GM12873 (cell line): Measurements from ENCODE around the gene CYCS.

ENCODE experiments used
- TF ChIP-seq, protein P1 (sequence below): IDR thresholded peaks from 2 replicates; pipeline ENCODE4 v1.5.1; 2012; ENCODE audit warnings: low read depth, mild to moderate bottlenecking, moderate library complexity, low read length, control low read depth; ENCODE audit not compliant: insufficient read depth; ENCODE audit errors: missing control alignments

Gene CYCS

DNA sequence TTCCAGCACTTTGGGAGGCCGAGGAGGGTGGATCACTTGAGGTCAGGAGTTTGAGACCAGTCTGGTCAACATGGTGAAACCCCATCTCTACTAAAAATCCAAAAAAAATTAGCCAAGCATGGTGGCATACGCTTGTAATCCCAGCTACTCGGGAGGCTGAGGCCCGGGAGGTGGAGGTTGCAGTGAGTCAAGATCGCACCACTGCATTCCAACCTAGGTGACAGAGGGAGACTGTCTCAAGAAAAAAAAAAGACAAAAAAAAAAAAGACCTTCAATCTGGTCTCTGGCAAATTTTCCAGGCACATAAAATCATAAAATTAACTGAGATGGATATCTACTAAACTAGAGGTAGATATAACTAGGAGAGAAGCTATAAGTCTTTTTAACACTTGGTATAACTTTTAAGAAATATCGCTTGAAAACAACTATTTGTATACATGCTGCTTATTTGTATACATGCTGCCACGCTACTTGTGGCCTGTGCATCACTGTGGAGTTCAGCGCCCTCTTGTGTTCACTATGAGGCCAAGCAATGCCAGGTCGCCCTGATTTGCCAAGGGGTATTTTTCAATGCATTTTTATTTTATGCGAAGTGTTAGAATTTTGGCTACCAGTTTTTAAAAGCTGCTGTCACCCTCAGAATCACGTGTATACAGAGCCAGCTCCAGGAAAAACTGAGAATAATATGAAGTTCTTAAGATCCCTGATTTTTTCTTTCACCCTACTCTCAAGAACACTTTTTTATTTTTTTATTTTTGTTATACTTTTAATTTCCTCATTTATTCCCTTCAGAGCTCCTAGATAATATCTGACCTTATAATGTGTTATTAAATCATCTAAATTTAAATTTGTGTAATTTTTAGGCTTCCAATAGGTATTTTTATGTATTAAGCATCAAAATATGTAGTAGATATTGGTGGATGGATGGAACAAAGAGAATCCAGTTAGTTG is 26.7 kb downstream of the CYCS start:
- TF ChIP-seq, protein P1, sequence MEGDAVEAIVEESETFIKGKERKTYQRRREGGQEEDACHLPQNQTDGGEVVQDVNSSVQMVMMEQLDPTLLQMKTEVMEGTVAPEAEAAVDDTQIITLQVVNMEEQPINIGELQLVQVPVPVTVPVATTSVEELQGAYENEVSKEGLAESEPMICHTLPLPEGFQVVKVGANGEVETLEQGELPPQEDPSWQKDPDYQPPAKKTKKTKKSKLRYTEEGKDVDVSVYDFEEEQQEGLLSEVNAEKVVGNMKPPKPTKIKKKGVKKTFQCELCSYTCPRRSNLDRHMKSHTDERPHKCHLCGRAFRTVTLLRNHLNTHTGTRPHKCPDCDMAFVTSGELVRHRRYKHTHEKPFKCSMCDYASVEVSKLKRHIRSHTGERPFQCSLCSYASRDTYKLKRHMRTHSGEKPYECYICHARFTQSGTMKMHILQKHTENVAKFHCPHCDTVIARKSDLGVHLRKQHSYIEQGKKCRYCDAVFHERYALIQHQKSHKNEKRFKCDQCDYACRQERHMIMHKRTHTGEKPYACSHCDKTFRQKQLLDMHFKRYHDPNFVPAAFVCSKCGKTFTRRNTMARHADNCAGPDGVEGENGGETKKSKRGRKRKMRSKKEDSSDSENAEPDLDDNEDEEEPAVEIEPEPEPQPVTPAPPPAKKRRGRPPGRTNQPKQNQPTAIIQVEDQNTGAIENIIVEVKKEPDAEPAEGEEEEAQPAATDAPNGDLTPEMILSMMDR, result peak; percentile 86

DNA sequence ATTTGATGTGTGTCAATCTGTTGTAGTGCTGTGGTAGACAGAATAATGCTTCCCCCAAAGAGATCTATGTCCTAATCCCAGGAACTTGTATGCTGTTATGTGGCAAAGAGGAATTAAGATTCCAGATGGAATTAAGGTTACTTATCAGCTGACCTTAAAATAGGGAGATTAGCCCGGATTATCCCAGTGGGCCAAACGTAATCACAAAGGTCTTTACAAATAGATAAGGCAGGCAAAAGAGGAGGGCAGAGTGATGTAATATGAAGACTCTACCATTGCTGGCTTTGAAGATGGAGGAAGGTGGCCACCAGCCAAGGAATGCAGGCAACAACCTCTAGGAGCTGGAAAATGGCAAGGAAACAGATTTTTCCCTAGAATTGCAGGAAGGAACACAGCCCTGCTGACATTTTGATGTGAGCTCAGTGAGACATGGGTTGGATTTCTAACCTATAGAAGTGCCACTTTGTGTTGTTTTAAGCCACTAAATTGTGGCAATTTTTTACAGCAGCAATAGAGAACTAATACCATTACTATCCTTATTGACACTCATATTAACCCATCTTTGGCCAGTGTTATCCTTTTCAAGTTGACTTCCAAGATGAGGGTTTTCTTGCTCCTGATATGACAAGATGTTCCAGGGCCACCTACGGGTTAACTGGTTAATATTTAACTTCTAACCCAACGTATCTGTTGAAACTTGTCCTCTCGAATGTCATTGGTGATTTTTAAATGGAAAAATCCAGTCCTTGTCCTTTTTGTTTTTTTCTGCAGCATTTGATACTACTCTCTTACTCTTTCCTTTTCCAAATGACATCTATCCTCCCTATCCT is 29.3 kb downstream of the CYCS start:
- TF ChIP-seq, protein P1, result no peak

DNA sequence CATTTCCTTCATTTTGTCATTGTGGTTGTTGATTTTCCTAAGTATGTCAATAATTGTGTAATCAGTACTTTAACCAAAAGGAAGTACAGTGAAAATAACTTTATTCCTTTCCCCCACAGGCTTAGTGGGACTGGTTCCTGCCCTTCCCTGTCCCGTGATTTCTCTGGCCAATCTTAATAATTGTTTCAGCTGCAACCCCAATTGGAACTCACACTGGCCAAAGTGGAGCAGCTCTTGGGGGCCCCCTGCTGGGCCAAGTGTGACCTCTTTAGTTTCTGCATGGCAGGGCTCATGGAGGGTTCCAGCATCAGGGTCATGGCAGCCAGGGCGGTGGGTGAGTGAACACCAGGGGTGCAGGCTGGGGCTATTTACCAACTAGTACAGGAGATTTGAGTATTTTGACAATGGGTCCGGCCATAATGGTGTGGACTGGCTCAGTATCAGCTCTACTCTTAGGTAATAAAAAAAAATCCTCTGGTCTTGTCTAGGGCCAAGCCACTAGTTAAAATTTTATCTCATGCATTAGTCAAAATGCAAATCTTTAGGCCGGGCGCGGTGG is 31.7 kb downstream of the CYCS start:
- TF ChIP-seq, protein P1, result peak; percentile 86

DNA sequence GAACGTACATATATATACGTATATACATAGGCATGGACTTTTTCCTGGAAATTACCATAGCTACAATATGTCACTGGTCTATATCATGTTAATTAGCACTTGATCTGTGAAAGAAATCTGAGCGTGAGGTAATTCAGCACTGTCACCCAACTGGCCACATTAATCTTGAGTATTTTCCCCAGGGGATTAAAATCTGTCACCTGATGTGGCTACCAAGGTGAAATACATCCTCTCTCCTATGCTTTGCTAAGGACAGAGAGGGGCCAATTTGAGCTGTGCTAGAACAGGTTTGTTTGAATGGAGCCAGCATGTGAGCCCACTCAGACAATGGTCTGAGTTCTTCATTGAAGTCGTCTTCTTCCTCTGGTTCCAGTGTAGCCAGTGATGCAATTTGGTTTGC is 33.3 kb downstream of the CYCS start:
- TF ChIP-seq, protein P1, result no peak

DNA sequence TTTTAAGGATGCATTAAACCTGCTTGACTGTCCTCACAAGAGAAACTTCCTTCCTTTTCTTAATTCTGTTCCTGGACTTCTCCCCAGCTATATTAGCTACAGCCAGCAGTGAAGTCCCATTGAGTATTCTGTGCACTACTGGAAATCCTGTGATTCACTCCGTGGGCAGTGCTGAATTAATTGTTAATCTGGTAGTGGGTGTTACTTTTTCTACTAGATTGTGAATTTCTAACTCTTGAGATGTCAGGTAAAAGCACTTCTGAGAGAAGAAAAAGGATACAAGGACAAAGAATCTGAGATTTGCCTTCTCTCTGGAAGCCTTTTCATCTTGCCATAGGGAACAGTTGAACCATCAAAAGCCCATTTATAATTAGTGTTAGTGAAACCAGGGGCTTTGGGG is 33.9 kb downstream of the CYCS start:
- TF ChIP-seq, protein P1, result no peak

DNA sequence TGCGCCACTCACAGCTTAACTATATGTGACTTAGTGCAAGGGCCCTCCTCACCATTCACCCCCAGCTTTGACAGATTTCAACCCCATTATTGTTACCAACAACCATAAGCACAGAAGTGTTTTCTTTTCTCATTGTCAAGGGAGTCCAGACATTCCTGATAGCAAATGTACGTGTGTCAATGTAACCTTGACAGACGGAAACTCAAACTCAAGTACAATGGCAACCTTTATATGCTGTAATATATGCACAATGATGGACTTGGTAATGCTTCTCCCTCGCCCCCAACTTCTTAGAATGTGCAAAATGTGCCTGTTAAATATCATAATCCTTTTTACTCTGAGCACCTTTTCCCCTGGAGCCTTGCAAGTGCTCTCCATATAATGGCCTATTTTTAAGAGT is 34.7 kb downstream of the CYCS start:
- TF ChIP-seq, protein P1, result no peak

DNA sequence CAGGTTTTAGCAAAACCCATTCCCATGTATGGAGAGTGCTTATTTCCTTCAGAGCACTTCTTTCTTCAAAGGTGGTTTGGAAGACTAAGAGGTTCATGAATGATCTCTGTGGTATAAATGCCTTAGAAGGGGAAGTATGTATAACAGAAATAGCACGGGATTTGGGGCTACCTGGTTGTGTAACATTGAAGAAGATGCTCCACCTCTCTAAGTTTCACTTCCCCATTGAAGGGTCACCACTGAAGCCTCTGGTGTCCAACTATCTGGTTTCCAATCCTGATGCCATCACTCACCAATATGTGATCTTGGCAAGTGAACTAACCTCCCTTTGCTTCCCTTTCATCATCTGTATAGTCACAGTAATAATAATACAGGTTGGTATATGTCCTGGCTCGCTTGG is 37.2 kb downstream of the CYCS start:
- TF ChIP-seq, protein P1, result no peak
